Spleen (tissue), 7 donors: ENCODE measurements around the gene GNPTAB.

Experiments
- CTCF ChIP-seq, 11 experiments: fragments of 200-600 bp in 7 of 11; fragments of 450-650 bp in 4 of 11; sonication (generic) in 4 of 11; IDR thresholded peaks in 8 of 11; conservative IDR thresholded peaks in 3 of 11; 1 replicate in 7 of 11; 2 replicates in 4 of 11; pipeline versions ENCODE4 v1.4.0 to v1.8.0; 2016 to 2021; ENCODE audit warnings: antibody characterized with exemption in 11 of 11, inconsistent platforms in 4 of 11, mild to moderate bottlenecking in 1 of 11
- POLR2A ChIP-seq, 3 donors: fragments of 450-650 bp; IDR thresholded peaks; one replicate each; pipeline ENCODE4 v1.5.1; 2017; ENCODE audit warnings: antibody characterized with exemption in 3 of 3, mild to moderate bottlenecking in 1 of 3
- POLR2AphosphoS5 ChIP-seq, 3 donors: sonication (generic); formaldehyde crosslinking; IDR thresholded peaks; one replicate each; pipeline ENCODE4 v1.5.1; 2017; ENCODE audit warnings: antibody characterized with exemption in 3 of 3
- donor health status: DM: no; HTN: no; CAD: no; lungs with moderate emphysema.
- donor health status: DM: no; HTN: no; CAD: no.
- donor health status: DM: no; HTN: no; CAD: no.

- TF ChIP-seq CTCF (IDR thresholded peaks at IDR 0.05 in 8 of 11, conservative IDR thresholded peaks at IDR 0.05 in 3 of 11) (no peak), POLR2A (IDR thresholded peaks at IDR 0.05) (no peak), POLR2AphosphoS5 (IDR thresholded peaks at IDR 0.05) (no peak)
These were observed 10.3 kb upstream of the GNPTAB start for GRCh38 chr12:101841069-101841468.
